NCI-H510A (cell line): Measurements from ENCODE around the gene AMPD1.

ENCODE experiments used
- DNase-seq: peaks from one replicate; lab custom pipeline; 2025; lab: John Stamatoyannopoulos, UW

AMPD1 gene

DNA sequence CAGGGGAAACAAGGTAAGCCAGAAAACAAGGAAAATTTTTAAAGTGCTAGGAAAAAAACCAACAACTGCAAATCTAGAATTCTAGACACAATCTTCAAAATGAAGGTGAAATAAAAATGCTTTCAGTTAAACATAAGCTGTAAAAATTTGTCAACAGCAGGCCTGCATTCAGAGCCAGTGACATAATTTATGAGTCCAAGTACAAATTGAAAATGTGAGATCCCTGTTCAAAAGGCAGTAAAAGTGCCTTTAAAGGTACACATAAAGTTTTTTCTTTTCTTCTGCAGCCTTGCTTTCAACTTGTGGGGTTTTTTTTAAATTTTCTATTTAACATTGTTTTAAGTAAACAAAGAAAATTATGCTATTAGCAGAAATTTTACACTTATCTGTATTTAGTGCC lies 62.9 kb downstream of the AMPD1 start:
- no peak for DNase-seq

DNA sequence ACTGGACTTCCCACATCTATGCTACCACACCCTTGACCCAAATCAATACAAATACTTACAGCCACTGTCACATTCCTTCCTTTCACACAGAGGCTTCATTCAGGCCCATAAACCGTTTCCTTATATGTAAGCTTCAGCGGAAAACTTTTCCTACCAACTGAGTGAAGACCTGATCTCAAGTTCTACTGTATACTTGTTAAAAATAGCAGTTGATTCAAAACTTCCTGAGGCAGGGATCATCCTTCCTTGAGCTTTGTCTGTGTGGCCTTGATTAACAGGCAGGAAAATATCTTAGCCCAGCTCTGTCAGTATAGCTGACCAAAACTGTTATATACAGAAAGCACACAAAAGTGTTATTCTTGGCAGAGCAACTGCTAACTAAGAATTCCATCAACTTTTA lies 68.2 kb downstream of the AMPD1 start:
- no peak for DNase-seq

DNA sequence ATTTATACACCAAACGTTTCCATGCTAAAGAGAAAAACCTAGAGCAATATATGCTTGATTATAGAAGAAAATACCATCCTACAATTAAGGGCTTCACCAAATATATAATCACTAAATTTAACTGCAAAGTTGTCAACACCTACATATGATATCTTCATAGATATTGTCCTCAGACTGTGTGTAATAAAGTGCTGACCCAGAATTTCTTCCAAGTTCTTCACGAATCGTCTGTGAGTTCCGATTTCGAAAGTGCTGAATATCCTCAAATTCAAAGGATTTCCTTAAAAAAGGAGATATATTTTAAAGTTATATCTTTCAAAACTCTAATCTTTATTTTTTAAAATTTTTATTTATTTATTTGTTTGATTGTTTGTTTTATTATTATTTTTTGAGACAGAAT lies 72.0 kb downstream of the AMPD1 start:
- no peak for DNase-seq
